Kidney tubule cell (primary cell): ENCODE results near the gene GMDS.

ENCODE experiments used
- DNase-seq: peaks from one replicate; pipeline ENCODE4 v3.0.0-alpha.2; 2018; ENCODE audit warnings: low spot score

Gene GMDS

GRCh38 chr6:2035826-2036709, 209.3 kb downstream of the GMDS start:
- DNase-seq, result no peak

DNA sequence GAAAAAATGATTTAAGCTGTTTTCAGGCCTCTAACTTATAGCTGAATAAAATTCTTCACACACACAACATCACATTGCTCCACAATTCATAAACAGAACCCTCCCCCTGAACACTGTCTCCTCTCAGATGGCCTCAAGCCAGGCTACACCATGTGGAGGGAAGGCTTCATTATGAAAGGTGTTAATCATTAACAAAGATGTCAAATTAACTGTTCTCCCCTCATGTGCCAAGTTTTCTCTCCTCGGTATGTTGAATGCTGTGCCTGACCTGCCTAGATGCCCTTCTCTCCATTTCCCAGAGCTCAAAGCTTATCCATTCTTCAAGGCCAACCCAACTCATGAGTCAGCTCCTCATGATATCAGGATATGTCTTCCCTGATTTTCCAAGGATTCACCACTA, 210.4 kb downstream of the GMDS start:
- DNase-seq, result peak; percentile 47

- no peak for DNase-seq
Observed at GRCh38 chr6:2034256-2034655, 211.1 kb downstream of the GMDS start.

DNA sequence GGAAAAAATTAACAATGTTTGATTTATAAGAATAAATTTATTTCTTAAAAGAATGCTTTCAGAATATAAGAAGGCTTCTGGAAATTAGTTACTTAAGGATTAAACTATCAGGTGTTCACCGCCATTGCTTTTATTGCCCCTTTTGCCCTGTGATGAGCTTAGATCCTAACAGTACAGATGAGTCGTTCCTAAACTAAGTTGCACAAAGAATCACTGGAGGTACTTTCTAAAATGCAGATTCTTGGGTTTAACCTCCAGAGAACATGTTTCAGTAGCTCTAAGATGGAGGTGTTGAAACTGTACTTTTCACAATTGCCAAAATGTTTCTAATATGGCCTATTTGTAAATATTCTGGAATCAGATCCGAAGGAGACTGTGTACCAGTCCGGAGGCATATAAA, 211.9 kb downstream of the GMDS start:
- no peak for DNase-seq

- no peak for DNase-seq
Observed at GRCh38 chr6:2030682-2031244, 214.6 kb downstream of the GMDS start.

DNA sequence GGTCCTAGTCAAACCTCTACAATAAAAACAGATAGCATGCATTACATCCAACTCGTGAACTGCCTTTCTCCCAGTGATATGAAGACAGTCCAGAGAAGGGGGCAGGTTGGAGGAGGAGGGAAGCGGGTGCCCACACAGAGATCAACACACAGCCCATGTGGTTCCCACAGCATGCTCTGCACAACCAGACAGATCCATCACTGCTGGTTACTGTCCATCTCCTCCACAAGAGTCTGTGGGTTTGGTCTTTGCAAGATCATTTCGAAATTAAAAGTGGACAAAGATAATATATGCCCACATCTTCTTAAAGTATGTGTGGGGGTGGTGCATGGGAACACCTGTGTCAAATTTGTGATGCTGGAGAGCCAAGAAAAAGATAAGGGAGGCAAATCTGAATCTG, 215.5 kb downstream of the GMDS start:
- DNase-seq, result no peak

DNA sequence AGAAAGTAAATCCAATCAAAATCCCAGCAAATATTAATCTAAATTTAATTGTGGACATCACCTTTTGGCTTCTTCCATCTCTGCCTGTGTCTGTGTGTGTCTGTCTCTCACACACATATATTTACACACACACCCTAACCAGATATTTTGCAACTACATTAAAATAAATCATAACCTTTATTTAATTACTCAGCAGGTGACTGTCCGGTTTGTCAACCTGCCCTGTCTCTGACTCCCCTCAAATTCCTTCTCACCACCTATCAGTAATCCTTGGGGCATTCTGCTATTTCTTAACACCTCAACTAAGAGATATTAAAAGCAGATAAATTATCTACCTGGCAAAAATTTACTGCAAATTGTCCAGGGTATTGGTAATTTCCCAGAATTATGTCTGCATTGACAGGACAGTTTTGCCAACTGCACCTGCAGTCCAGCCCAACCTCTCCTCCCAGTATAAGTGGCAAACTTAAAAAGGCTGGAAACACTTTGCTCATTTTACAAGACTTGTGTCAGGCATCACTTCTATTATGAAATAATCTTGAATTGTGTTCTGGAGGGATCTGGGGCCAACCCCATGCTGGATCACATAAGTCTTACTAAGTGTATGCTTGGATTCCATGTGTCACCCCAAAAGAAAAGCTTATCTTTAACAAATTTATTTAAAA, 216.1 kb downstream of the GMDS start:
- peak; percentile 27 for DNase-seq

DNA sequence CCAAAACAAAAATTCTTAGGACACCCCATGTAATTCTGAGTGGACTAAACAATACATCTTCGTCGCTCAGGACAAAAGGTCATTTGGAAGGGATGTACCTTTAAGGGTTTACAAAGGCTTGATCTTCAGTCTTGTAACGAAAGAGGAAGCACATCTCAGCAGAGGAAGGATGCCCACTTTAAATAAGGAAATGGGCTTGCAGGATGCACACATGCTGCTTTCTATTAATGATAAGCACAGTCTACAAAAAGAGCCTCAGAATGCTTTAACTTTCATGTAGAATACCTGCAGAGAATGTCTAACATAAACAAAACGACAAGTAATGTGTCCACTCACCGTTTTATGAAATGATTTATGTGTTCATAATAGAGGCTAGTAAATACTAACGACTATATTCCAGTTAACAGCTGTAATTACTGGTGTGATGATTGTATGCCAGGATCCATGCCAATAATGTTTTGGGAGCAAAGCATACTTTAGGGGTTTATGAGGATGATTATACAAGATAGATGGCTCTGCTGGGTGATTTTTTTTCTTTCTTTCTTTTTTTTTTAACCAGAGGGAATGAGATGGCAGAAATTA, 216.9 kb downstream of the GMDS start:
- DNase-seq, result no peak

DNA sequence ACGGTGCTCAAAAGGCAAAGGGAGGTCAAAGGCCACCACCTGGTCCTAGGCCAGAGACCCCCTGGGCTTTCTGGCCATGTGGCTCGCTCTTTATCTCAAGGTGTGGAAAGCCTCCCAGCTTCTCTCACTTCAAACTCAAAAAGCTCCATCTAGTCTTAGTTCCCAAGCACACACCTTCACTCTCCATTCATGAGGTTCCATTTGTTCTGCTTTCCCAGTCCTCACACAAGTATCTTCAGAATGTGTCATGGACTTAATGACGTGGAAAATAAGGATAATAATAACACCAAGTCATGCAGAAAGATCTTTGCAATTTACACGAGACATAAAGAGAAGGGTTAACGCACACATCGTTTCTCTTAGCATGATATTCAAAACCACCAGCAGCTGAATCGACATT, 219.3 kb downstream of the GMDS start:
- peak; percentile 32 for DNase-seq

GRCh38 chr6:2021713-2022125, 223.7 kb downstream of the GMDS start:
- peak; percentile 11 for DNase-seq

DNA sequence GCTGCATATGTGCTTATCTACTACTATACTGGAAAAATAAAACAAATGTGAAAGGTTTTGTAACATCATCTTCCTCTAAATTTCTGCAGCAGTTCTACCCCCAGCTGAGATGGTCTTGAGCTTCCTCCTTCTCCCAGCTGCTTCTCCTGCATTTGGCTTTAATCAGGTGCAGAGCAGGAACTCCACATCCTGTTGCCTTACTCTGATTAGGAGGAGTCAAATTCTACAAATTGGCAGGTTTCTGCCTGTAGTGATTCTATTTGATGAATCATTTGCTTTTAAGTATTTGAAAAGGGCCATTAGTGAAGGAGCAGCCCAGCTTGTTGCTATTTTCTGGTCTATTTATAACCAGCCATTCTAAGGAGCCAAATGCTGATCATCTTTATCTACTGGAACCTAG, 224.5 kb downstream of the GMDS start:
- peak; percentile 64 for DNase-seq

DNA sequence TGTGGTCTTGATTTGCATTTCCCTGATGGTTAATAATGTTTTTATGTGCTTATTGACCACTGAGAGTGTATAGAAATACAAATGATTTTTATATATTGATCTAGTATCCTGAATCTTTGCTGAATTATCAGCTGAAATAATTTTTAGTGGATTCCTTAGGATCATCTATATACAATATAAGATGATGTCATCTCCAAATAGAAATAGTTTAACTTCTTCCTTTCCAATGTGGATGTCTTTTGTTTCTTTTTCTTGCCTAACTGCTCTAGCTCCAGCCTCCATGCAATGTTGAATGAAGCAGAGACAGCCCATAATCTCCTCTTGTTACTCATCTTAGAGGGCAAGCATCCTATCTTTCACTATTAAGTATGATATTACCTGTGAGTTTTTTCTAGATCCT, 226.4 kb downstream of the GMDS start:
- no peak for DNase-seq

DNA sequence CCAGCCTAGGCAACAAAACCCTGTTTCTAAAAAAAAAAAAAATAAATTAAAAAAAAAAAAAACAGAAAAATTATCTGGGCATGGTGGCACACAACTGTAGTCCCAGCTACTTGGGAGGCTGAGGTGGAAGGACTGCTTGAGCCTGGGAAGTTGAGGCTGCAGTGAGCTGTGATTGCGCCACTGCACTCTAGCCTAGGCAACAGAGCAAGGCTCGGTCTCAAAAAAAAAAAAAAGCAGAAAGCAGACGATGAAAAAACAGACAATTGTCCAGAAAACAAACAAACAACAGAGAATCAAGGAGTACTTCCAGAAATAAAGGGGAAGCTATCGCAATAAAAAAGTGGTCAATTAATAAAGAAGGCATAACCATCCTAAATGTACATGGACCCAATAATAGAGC, 229.4 kb downstream of the GMDS start:
- DNase-seq, result no peak

DNA sequence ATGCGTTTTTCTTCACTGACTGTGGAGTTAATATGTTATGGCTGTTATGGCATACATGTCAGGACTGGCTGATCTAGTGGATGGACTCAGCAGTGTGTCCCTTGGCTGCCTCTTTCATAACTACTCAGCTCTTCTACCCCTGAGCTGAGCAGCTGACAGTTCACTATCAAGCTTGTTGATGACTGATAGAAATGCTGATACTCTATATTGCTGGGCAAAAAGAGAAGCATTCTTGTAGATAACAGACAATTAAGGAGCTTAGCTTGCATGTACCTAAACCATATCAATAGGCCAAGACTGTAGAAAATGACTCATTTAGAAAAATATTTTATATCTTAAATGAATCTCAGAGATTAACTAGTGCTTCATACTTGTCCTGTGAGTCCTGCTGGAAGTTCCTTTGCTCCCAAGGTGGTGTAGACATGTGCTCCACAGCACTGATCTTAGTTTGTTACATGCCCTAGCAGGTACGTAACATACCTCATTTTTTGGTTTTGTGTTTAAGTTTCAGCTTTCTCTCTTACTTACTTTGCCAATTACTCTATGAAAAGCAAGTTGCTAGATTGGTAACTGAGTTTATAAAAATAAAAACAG, 236.9 kb downstream of the GMDS start:
- DNase-seq, result no peak

GRCh38 chr6:2007165-2007564, 238.2 kb downstream of the GMDS start:
- DNase-seq, result no peak

GRCh38 chr6:2004888-2005287, 240.5 kb downstream of the GMDS start:
- DNase-seq, result no peak

- no peak for DNase-seq
Observed at GRCh38 chr6:2000962-2001361, 244.4 kb downstream of the GMDS start.

DNA sequence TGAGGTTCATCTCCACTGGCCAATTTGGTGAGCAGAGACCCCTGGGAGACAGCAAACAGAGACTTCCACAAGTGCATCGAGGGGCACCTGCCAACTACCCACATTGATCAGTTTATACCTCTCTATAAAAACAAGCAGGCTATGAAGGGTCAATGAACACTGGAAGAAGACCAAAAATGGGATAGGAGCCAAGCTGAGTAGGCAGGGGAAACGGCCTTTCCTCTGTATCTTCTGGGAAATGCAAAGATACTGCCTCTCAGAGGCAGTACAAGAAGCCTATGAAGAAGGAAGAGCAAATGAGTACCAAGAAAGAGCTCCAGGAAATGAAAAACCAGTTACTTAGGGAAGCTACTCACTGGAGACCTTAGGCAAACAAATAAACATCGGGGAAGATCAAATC, 247.7 kb downstream of the GMDS start:
- DNase-seq, result no peak

DNA sequence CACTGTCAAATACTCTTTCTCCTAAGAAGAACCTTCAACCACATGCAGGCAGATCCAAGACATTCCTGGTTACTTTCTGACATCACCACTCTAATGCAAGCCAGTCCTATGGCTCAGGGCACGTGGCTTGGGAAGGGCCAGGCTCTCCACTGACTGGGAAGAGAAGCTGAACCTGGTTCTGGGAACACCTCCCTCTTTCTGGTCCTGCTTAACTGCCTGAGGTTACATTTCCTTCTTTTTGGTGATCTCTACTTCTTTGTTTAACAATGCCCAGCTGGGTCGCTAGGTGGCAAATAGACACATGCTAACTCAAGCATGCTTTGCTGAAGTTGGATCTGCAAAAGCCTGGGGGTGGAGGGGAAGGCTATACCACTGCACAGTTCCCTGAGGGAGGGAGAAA, 249.8 kb downstream of the GMDS start:
- peak; percentile 19 for DNase-seq

DNA sequence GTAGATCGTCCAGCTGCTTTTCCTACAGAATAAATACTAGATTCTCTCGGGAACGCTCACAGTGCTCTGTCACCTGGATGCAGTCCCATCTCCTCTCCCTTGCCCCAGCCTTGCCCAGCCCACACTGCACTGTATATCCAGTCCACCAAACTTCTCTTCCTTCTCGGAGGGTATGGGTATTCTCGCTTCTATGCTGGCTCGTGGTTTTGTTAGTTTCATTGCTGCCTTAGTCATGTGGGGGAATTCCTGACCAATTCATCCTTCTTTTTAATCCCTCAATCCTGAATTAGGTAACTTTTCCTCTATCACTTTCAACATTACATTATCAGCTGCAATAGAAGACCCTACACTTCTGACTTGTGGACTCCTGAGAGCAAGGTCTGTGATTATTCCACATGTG, 252.4 kb downstream of the GMDS start:
- peak; percentile 79 for DNase-seq

DNA sequence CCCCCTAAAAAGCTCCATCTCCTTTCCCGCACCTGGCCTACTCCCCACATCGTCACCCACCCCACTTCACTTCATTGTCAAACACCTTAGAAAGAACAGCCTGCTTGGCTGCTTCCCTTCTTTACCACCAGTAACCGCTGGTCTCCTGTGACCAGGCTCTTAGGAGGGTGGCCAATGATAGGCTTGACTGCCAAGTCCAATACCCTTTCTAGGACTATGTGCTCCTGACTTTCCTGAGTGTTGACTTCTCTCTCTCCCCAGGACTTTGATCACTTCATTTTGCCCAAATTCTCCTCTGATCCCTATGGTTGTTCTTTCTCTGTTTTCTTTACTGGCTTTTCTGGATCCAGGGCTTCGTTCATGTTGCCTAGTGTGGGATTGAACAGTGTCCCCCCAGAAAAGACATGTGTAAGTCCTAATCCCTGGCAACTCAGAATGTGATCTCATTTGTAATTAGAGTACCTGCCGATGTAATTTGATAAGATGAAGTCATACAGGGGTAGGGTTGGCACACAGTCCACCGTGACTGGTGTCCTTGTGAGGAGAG, 254.0 kb downstream of the GMDS start:
- DNase-seq, result no peak

- DNase-seq, result no peak
Observed at GRCh38 chr6:1988843-1989242, 256.6 kb downstream of the GMDS start.
